H1 (cell line): ENCODE results near the gene HBA2. TPM values are rescaled to one million over a fixed set of nuclear protein-coding genes. Genes with fewer than 3 reads are reported as not detected.

Source experiments
- BCL11A ChIP-seq, 2 experiments: IDR thresholded peaks; one replicate each; pipeline ENCODE4 v1.6.1; 2011; ENCODE audit warnings: low read depth in 2 of 2, low read length in 2 of 2, mild to moderate bottlenecking in 2 of 2
- EZH2 ChIP-seq: fragments of 200-600 bp; sonication (generic); IDR thresholded peaks from 2 replicates; pipeline ENCODE4 v1.7.1; 2012; ENCODE audit warnings: low read depth, mild to moderate bottlenecking, moderate library complexity, low read length, inconsistent platforms; ENCODE audit not compliant: severe bottlenecking
- MAFK ChIP-seq: IDR thresholded peaks from 2 replicates; pipeline ENCODE4 v1.6.1; 2012; ENCODE audit warnings: low read depth, mild to moderate bottlenecking, improper control_type of control experiment, low read length
- POU5F1 ChIP-seq: IDR thresholded peaks from 2 replicates; pipeline ENCODE4 v1.6.1; 2011; ENCODE audit warnings: low read depth, mild to moderate bottlenecking, low read length, moderate library complexity
- SIN3A ChIP-seq, 2 experiments: IDR thresholded peaks in 1 of 2; conservative IDR thresholded peaks in 1 of 2; 2 replicates each; pipeline ENCODE4 v1.6.1; 2011 to 2012; ENCODE audit warnings: low read length in 2 of 2, improper control_type of control experiment in 1 of 2, low read depth in 1 of 2, mild to moderate bottlenecking in 1 of 2
- SIX5 ChIP-seq: IDR thresholded peaks from 2 replicates; pipeline ENCODE4 v1.6.1; 2011; ENCODE audit warnings: mild to moderate bottlenecking, low read depth, low read length
- SP1 ChIP-seq: IDR thresholded peaks from 2 replicates; pipeline ENCODE4 v1.6.1; 2011; ENCODE audit warnings: low read depth, low read length
- TEAD4 ChIP-seq: IDR thresholded peaks from 2 replicates; pipeline ENCODE4 v1.6.1; 2012; ENCODE audit warnings: low read depth, low read length, inconsistent platforms, mixed read lengths
- YY1 ChIP-seq: IDR thresholded peaks from 2 replicates; pipeline ENCODE4 v1.6.1; 2011; ENCODE audit warnings: low read depth, mild to moderate bottlenecking, low read length
- polyA plus RNA-seq, 7 experiments: library from polyadenylated mRNA; depleted of rRNA in 3 of 7; stranded (reverse) in 5 of 7; unstranded in 2 of 7; fragments of >200 nt in 5 of 7; fragments of 200-250 nt in 2 of 7; gene quantifications; 1 replicate in 5 of 7; 2 replicates in 1 of 7; 4 replicates in 1 of 7; pipeline versions ENCODE4 v1.2.1 to v1.2.3, GENCODE V29; 2011 to 2013; ENCODE audit warnings: missing spikeins in 2 of 7, mixed read lengths in 2 of 7
- total RNA-seq: library from RNA; stranded (reverse); fragmentation: NEBNext Ultra II Directional; extraction: Animal tissue kit (Norgen Biotek cat#: 25700); gene quantifications from 2 replicates; pipeline ENCODE4 v1.2.1, GENCODE V29; 2021
- TF ChIP-seq, protein P1 (sequence below): fragments of 300-600 bp; sonication (generic); IDR thresholded peaks from 2 replicates; pipeline ENCODE4 v1.7.1; 2012; ENCODE audit warnings: low read length, moderate library complexity, mild to moderate bottlenecking, inconsistent platforms; ENCODE audit not compliant: insufficient replicate concordance

The HBA2 gene
- total and polyA plus RNA-seq, 2 of the 8 experiments (the other 6 are each of a cell fraction or from before 2014, with no cell fraction given) = 6.1 TPM; not detected in 1

DNA sequence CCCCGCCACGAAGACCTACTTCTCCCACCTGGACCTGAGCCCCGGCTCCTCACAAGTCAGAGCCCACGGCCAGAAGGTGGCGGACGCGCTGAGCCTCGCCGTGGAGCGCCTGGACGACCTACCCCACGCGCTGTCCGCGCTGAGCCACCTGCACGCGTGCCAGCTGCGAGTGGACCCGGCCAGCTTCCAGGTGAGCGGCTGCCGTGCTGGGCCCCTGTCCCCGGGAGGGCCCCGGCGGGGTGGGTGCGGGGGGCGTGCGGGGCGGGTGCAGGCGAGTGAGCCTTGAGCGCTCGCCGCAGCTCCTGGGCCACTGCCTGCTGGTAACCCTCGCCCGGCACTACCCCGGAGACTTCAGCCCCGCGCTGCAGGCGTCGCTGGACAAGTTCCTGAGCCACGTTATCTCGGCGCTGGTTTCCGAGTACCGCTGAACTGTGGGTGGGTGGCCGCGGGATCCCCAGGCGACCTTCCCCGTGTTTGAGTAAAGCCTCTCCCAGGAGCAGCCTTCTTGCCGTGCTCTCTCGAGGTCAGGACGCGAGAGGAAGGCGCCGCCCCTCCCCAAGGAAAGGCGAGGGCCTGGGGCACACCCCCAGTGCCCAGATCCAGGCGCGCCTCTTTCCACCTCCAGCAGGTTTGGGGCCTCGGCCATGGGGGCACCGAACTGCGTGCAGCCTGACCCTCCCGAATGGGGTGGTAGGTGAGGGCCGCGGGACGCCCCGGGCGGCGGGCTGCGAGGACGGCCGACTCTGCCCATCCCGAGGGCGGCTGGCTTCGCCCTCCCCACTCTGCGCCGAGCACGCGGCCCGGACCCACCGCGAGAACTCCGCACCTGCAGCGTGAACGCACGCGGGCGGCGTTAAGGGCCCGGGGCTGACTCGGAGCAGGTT is 8.2 kb downstream of the HBA2 start (continued):
- TF ChIP-seq, protein P1, sequence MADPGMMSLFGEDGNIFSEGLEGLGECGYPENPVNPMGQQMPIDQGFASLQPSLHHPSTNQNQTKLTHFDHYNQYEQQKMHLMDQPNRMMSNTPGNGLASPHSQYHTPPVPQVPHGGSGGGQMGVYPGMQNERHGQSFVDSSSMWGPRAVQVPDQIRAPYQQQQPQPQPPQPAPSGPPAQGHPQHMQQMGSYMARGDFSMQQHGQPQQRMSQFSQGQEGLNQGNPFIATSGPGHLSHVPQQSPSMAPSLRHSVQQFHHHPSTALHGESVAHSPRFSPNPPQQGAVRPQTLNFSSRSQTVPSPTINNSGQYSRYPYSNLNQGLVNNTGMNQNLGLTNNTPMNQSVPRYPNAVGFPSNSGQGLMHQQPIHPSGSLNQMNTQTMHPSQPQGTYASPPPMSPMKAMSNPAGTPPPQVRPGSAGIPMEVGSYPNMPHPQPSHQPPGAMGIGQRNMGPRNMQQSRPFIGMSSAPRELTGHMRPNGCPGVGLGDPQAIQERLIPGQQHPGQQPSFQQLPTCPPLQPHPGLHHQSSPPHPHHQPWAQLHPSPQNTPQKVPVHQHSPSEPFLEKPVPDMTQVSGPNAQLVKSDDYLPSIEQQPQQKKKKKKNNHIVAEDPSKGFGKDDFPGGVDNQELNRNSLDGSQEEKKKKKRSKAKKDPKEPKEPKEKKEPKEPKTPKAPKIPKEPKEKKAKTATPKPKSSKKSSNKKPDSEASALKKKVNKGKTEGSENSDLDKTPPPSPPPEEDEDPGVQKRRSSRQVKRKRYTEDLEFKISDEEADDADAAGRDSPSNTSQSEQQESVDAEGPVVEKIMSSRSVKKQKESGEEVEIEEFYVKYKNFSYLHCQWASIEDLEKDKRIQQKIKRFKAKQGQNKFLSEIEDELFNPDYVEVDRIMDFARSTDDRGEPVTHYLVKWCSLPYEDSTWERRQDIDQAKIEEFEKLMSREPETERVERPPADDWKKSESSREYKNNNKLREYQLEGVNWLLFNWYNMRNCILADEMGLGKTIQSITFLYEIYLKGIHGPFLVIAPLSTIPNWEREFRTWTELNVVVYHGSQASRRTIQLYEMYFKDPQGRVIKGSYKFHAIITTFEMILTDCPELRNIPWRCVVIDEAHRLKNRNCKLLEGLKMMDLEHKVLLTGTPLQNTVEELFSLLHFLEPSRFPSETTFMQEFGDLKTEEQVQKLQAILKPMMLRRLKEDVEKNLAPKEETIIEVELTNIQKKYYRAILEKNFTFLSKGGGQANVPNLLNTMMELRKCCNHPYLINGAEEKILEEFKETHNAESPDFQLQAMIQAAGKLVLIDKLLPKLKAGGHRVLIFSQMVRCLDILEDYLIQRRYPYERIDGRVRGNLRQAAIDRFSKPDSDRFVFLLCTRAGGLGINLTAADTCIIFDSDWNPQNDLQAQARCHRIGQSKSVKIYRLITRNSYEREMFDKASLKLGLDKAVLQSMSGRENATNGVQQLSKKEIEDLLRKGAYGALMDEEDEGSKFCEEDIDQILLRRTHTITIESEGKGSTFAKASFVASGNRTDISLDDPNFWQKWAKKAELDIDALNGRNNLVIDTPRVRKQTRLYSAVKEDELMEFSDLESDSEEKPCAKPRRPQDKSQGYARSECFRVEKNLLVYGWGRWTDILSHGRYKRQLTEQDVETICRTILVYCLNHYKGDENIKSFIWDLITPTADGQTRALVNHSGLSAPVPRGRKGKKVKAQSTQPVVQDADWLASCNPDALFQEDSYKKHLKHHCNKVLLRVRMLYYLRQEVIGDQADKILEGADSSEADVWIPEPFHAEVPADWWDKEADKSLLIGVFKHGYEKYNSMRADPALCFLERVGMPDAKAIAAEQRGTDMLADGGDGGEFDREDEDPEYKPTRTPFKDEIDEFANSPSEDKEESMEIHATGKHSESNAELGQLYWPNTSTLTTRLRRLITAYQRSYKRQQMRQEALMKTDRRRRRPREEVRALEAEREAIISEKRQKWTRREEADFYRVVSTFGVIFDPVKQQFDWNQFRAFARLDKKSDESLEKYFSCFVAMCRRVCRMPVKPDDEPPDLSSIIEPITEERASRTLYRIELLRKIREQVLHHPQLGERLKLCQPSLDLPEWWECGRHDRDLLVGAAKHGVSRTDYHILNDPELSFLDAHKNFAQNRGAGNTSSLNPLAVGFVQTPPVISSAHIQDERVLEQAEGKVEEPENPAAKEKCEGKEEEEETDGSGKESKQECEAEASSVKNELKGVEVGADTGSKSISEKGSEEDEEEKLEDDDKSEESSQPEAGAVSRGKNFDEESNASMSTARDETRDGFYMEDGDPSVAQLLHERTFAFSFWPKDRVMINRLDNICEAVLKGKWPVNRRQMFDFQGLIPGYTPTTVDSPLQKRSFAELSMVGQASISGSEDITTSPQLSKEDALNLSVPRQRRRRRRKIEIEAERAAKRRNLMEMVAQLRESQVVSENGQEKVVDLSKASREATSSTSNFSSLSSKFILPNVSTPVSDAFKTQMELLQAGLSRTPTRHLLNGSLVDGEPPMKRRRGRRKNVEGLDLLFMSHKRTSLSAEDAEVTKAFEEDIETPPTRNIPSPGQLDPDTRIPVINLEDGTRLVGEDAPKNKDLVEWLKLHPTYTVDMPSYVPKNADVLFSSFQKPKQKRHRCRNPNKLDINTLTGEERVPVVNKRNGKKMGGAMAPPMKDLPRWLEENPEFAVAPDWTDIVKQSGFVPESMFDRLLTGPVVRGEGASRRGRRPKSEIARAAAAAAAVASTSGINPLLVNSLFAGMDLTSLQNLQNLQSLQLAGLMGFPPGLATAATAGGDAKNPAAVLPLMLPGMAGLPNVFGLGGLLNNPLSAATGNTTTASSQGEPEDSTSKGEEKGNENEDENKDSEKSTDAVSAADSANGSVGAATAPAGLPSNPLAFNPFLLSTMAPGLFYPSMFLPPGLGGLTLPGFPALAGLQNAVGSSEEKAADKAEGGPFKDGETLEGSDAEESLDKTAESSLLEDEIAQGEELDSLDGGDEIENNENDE = no peak
- TF ChIP-seq TEAD4 (0 out of 2 replicates have a peak, but pooled peaks have one; percentile 28), YY1 (peak; percentile 64; the same call in 1 of the 2 replicates), MAFK (no peak), SIX5 (no peak), SP1 (no peak), EZH2 (peak; percentile 45), POU5F1 (no peak), SIN3A (conservative IDR thresholded peaks at IDR 0.05 in 1 of 2, IDR thresholded peaks at IDR 0.05 in 1 of 2; ENCODE audit: low read depth in 1 of 2, low read length in 2 of 2) (no peak), BCL11A (IDR thresholded peaks at IDR 0.05; ENCODE audit: low read depth in 2 of 2, low read length in 2 of 2) (no peak)
